ENCODE results near the gene ATP5MK.
"Not testable (repeated sequence)": the region's sequence is repeated elsewhere in the genome, so short reads cannot be mapped to it uniquely, and the experiment has no call there.

ATP5MK gene

GRCh38 chr10:103367379-103367781 lies 28.9 kb downstream of the ATP5MK start:
- TF ChIP-seq CTCF (IDR thresholded peaks at IDR 0.05; ENCODE audit: low read depth, low read length), result no peak
- no peak for DNase-seq (ENCODE audit: extremely low read depth, low read depth)

- DNase-seq (ENCODE audit: extremely low read depth, low read depth), result not testable (repeated sequence)
These were observed 35.5 kb downstream of the ATP5MK start for GRCh38 chr10:103360791-103361190.

- not testable (repeated sequence) for DNase-seq (ENCODE audit: extremely low read depth, low read depth)
These were observed 36.8 kb downstream of the ATP5MK start for GRCh38 chr10:103359493-103359892.

- TF ChIP-seq CTCF (IDR thresholded peaks at IDR 0.05; ENCODE audit: low read depth, low read length), result no peak
- DNase-seq (ENCODE audit: extremely low read depth, low read depth), result no peak
These were observed 40.2 kb downstream of the ATP5MK start for GRCh38 chr10:103355906-103356599.

GRCh38 chr10:103354567-103354966 lies 41.7 kb downstream of the ATP5MK start:
- DNase-seq (ENCODE audit: extremely low read depth, low read depth), result not testable (repeated sequence)

GRCh38 chr10:103353281-103353680 lies 43.0 kb downstream of the ATP5MK start:
- TF ChIP-seq CTCF (IDR thresholded peaks at IDR 0.05; ENCODE audit: low read depth, low read length), result no peak
- DNase-seq (ENCODE audit: extremely low read depth, low read depth), result no peak

- TF ChIP-seq CTCF (IDR thresholded peaks at IDR 0.05; ENCODE audit: low read depth, low read length), result no peak; the same call in 1 of the 2 replicates
- DNase-seq (ENCODE audit: extremely low read depth, low read depth), result peak; percentile 27
These were observed 45.6 kb downstream of the ATP5MK start, which contains the start of gene PCGF6 for GRCh38 chr10:103350517-103351260. Gene PCGF6 (minus strand): TSS chr10:103351140. CDS start chr10:103351066, 74 bp downstream.

GRCh38 chr10:103350175-103350516 lies 46.1 kb downstream of the ATP5MK start:
- TF ChIP-seq CTCF (IDR thresholded peaks at IDR 0.05; ENCODE audit: low read depth, low read length), result no peak
- no peak for DNase-seq (ENCODE audit: extremely low read depth, low read depth)

All from AG09319 (cell line).